H1 (cell line): ENCODE results near the gene COPA.

Experiments used
- ASH2L ChIP-seq: fragments of 200-600, 300-600 bp; sonication (generic); IDR thresholded peaks from one replicate; pipeline ENCODE4 v1.7.1; 2017; ENCODE audit warnings: low read length
- BACH1 ChIP-seq: IDR thresholded peaks from 2 replicates; pipeline ENCODE4 v1.6.1; 2012; ENCODE audit warnings: low read length, improper control_type of control experiment
- CEBPB ChIP-seq: IDR thresholded peaks from 2 replicates; pipeline ENCODE4 v1.6.1; 2012; ENCODE audit warnings: low read depth, low read length
- EP300 ChIP-seq, 2 experiments: IDR thresholded peaks; 1 replicate in 1 of 2; 2 replicates in 1 of 2; pipeline ENCODE4 v1.6.1; 2011 to 2012; ENCODE audit warnings: low read depth in 2 of 2, low read length in 2 of 2, mild to moderate bottlenecking in 2 of 2, borderline replicate concordance in 1 of 2, inconsistent platforms in 1 of 2, moderate library complexity in 1 of 2
- EZH2 ChIP-seq: fragments of 200-600 bp; sonication (generic); IDR thresholded peaks from 2 replicates; pipeline ENCODE4 v1.7.1; 2012; ENCODE audit warnings: low read depth, mild to moderate bottlenecking, moderate library complexity, low read length, inconsistent platforms; ENCODE audit not compliant: severe bottlenecking
- GABPA ChIP-seq: IDR thresholded peaks from 2 replicates; pipeline ENCODE4 v1.6.1; 2011; ENCODE audit warnings: mild to moderate bottlenecking, low read length, moderate library complexity, borderline replicate concordance; ENCODE audit not compliant: insufficient read depth
- GTF2F1 ChIP-seq: IDR thresholded peaks from 2 replicates; pipeline ENCODE4 v1.6.1; 2012; ENCODE audit warnings: low read depth, low read length, improper control_type of control experiment, borderline replicate concordance
- PHF8 ChIP-seq: fragments of 200-600 bp; sonication (generic); conservative IDR thresholded peaks from 2 replicates; pipeline ENCODE4 v1.7.1; 2012; ENCODE audit warnings: low read depth, mild to moderate bottlenecking, inconsistent platforms, low read length, moderate library complexity
- POLR2A ChIP-seq, 2 experiments: IDR thresholded peaks; 1 replicate in 1 of 2; 2 replicates in 1 of 2; pipeline ENCODE4 v1.6.1; 2011; ENCODE audit warnings: low read depth in 2 of 2, low read length in 2 of 2, mild to moderate bottlenecking in 2 of 2; ENCODE audit errors: control extremely low read depth in 1 of 2
- RAD21 ChIP-seq, 2 experiments: IDR thresholded peaks in 1 of 2; conservative IDR thresholded peaks in 1 of 2; 2 replicates each; pipeline ENCODE4 v1.6.1; 2011; ENCODE audit warnings: low read depth in 2 of 2, low read length in 2 of 2, improper control_type of control experiment in 1 of 2, inconsistent platforms in 1 of 2, mild to moderate bottlenecking in 1 of 2, moderate library complexity in 1 of 2
- SIX5 ChIP-seq: IDR thresholded peaks from 2 replicates; pipeline ENCODE4 v1.6.1; 2011; ENCODE audit warnings: mild to moderate bottlenecking, low read depth, low read length
- TF ChIP-seq, protein P1 (sequence below), 3 experiments: IDR thresholded peaks; 1 replicate in 2 of 3; 2 replicates in 1 of 3; pipeline versions ENCODE4 v1.5.1 to v1.6.1; 2011; ENCODE audit warnings: low read length in 3 of 3, mild to moderate bottlenecking in 3 of 3, inconsistent platforms in 2 of 3, low read depth in 1 of 3, moderate library complexity in 1 of 3; ENCODE audit not compliant: insufficient read depth in 1 of 3; ENCODE audit errors: control extremely low read depth in 1 of 3

DNA sequence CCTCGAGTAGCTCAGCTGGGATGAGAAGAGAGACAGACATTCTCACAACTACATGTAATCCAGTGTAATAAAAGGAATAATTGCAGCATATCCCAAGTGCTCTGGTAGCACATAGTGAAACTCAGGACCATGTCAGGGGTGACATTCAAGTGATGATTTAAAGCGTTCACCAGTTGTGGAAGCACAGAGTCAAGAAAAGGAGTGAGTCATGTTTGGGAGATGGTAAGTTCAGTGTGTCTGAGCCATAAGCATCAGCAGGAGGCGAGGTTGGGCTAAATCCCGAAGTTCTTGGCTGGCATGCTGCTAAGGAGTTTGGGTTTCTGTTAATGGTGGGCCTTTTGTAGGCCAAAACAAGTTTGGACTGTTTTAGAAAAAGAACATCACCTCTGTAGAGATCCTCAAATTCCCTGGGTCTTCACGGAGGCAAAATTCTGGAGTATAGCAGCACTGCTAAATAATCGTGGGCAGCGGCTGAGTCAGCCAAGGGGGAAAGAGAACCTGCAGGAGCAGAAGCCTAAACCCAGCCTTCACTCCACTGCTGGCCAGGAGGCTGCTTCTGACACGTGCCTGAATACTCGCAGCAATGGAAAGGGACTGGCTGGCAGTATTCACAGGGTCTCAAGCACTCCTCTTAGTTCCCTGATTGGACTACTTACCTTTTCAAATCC, 16.6 kb upstream of the COPA start:
- TF ChIP-seq PHF8 (no peak), BACH1 (no peak), POLR2A (IDR thresholded peaks at IDR 0.05; ENCODE audit: control extremely low read depth in 1 of 2, low read depth in 2 of 2, low read length in 2 of 2) (no peak), SIX5 (no peak), EZH2 (no peak), GABPA (no peak), GTF2F1 (no peak), CEBPB (no peak), RAD21 (IDR thresholded peaks at IDR 0.05 in 1 of 2, conservative IDR thresholded peaks at IDR 0.05 in 1 of 2; ENCODE audit: low read depth in 2 of 2, low read length in 2 of 2) (no peak; a peak in 1 of 4 replicates), ASH2L (no peak), EP300 (IDR thresholded peaks at IDR 0.05; ENCODE audit: borderline replicate concordance in 1 of 2, low read depth in 2 of 2, low read length in 2 of 2) (no peak)
- TF ChIP-seq, protein P1, sequence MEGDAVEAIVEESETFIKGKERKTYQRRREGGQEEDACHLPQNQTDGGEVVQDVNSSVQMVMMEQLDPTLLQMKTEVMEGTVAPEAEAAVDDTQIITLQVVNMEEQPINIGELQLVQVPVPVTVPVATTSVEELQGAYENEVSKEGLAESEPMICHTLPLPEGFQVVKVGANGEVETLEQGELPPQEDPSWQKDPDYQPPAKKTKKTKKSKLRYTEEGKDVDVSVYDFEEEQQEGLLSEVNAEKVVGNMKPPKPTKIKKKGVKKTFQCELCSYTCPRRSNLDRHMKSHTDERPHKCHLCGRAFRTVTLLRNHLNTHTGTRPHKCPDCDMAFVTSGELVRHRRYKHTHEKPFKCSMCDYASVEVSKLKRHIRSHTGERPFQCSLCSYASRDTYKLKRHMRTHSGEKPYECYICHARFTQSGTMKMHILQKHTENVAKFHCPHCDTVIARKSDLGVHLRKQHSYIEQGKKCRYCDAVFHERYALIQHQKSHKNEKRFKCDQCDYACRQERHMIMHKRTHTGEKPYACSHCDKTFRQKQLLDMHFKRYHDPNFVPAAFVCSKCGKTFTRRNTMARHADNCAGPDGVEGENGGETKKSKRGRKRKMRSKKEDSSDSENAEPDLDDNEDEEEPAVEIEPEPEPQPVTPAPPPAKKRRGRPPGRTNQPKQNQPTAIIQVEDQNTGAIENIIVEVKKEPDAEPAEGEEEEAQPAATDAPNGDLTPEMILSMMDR (IDR thresholded peaks at IDR 0.05; ENCODE audit: control extremely low read depth in 1 of 3, insufficient read depth in 1 of 3, low read depth in 1 of 3, low read length in 3 of 3): peak in 1 of 3 experiments; percentile 1; a peak in 1 of 4 replicates
